Muscle of leg (tissue), 11 donors: ENCODE results near the gene MAGI2. TPM values are rescaled to one million over a fixed set of nuclear protein-coding genes. Genes with fewer than 3 reads are reported as not detected.
"Not testable (repeated sequence)": the region's sequence is repeated elsewhere in the genome, so short reads cannot be mapped to it uniquely, and the experiment has no call there.

Experiments used
- DNase-seq: peaks from one replicate; pipeline ENCODE4 v3.0.0; 2013
- H3K27ac ChIP-seq: one replicate; pipeline ENCODE4 v1.5.1; 2013; ENCODE audit warnings: mild to moderate bottlenecking, low read length, control low read depth
- H3K27me3 ChIP-seq: one replicate; pipeline ENCODE4 v1.6.1; 2013; ENCODE audit warnings: low read length; ENCODE audit not compliant: control insufficient read depth, insufficient read depth
- H3K36me3 ChIP-seq: one replicate; pipeline ENCODE4 v1.6.1; 2013; ENCODE audit warnings: low read length; ENCODE audit not compliant: control insufficient read depth, insufficient read depth
- H3K4me1 ChIP-seq: one replicate; pipeline ENCODE4 v1.6.1; 2013; ENCODE audit warnings: low read length; ENCODE audit not compliant: control insufficient read depth, insufficient read depth
- H3K4me3 ChIP-seq: one replicate; pipeline ENCODE4 v1.5.1; 2013; ENCODE audit warnings: low read length, control low read depth
- H3K9me3 ChIP-seq: replicated peaks from 2 replicates; pipeline ENCODE4 v1.6.1; 2013; ENCODE audit warnings: low read depth, low read length; ENCODE audit not compliant: control insufficient read depth
- WGBS: methylation state at CpG from one replicate; pipeline ENCODE4 v1.1.5; 2013; ENCODE audit warnings: missing lambda C conversion rate; ENCODE audit not compliant: insufficient coverage; 5-methylcytosine and 5-hydroxymethylcytosine counted together
- polyA plus RNA-seq, 8 donors: library from polyadenylated mRNA; unstranded; fragments of 120-200 nt; gene quantifications; one replicate each; pipeline versions ENCODE4 v1.2.1 to v1.2.3, GENCODE V29; 2013; ENCODE audit warnings: inconsistent platforms in 1 of 8, low replicate concordance in 1 of 8; ENCODE audit not compliant: insufficient read length in 8 of 8, insufficient read depth in 1 of 8
- total RNA-seq: library from RNA; stranded (reverse); fragments of 120-200 nt; gene quantifications from one replicate; pipeline ENCODE4 v1.2.4, GENCODE V29; 2013

The MAGI2 gene
- total and polyA plus RNA-seq, 9 donors: 3.5 to 6.3 (median 5.2) TPM

- WGBS: 82% methylated on average over 2 of the region's 5 CpGs
- no peak overlapping the region for H3K4me3 ChIP-seq
Observed at GRCh38 chr7:78587443-78588044, 865.9 kb downstream of the MAGI2 start.

GRCh38 chr7:78585980-78586379 lies 867.5 kb downstream of the MAGI2 start:
- WGBS: 86% methylated on average over 3 of the region's 4 CpGs

More at GRCh38 chr7:78587443-78588044, 865.9 kb downstream of the MAGI2 start:
- Histone ChIP-seq H3K36me3 (no peaks in the 10 kb centered on the region), H3K9me3 (no peaks in the 10 kb centered on the region), H3K4me1 (no peaks in the 10 kb centered on the region), H3K27ac (no peak overlapping the region), H3K27me3 (no peaks in the 10 kb centered on the region)
- peak; percentile 18 for DNase-seq

DNA sequence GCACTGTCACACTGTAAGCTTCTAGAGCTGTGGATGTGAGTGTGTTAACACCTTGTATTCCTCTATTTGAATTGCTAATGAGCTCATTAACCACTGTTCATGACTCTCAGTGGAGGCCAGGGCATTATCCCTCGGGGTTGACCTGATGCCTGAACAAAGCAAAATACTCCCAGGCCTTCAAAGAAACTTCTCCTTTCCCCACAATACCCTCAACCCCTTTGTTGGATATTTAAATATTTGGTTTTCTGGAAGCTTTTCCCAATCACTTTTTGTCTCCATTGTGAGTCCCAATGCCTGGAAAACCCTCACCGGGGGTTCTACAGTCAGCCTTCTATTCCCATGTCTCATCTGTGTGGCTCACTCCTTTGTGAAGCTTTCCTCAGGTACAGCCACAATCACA lies 874.8 kb downstream of the MAGI2 start:
- no CpG with 5 or more reads among the region's 2 CpGs for WGBS
- H3K27ac ChIP-seq: no peak overlapping the region

More at GRCh38 chr7:78585980-78586379, 867.5 kb downstream of the MAGI2 start:
- Histone ChIP-seq H3K9me3 (no peaks in the 10 kb centered on the region), H3K36me3 (no peaks in the 10 kb centered on the region), H3K4me3 (no peak overlapping the region), H3K4me1 (no peaks in the 10 kb centered on the region), H3K27me3 (no peaks in the 10 kb centered on the region), H3K27ac (no peak overlapping the region)
- no peak for DNase-seq

GRCh38 chr7:78577174-78577952 lies 876.1 kb downstream of the MAGI2 start:
- WGBS: 70% methylated on average over 2 of the region's 7 CpGs
- not testable (repeated sequence) for H3K9me3 ChIP-seq, DNase-seq, H3K4me3 ChIP-seq, H3K4me1 ChIP-seq, H3K36me3 ChIP-seq, H3K27ac ChIP-seq, H3K27me3 ChIP-seq

More for the DNA sequence above, 874.8 kb downstream of the MAGI2 start:
- no peaks in the 10 kb centered on the region for H3K27me3 ChIP-seq
- no peak overlapping the region for H3K4me3 ChIP-seq
- no peaks in the 10 kb centered on the region for H3K4me1 ChIP-seq
- no peak for DNase-seq
- no peaks in the 10 kb centered on the region for H3K9me3 ChIP-seq
- no peaks in the 10 kb centered on the region for H3K36me3 ChIP-seq

GRCh38 chr7:78576236-78576635 lies 877.2 kb downstream of the MAGI2 start:
- H3K9me3 ChIP-seq: no peaks in the 10 kb centered on the region

GRCh38 chr7:78571292-78571691 lies 882.2 kb downstream of the MAGI2 start:
- H3K27ac ChIP-seq: no peak overlapping the region
- no peak overlapping the region for H3K4me3 ChIP-seq
- no CpG with 5 or more reads among the region's 1 CpG for WGBS
- no peak for DNase-seq
- no peaks in the 10 kb centered on the region for H3K4me1 ChIP-seq
- no peaks in the 10 kb centered on the region for H3K36me3 ChIP-seq
- H3K9me3 ChIP-seq: no peaks in the 10 kb centered on the region
- H3K27me3 ChIP-seq: no peaks in the 10 kb centered on the region

More at GRCh38 chr7:78576236-78576635, 877.2 kb downstream of the MAGI2 start:
- Histone ChIP-seq H3K4me1 (no peaks in the 10 kb centered on the region), H3K4me3 (no peak overlapping the region), H3K27me3 (no peaks in the 10 kb centered on the region), H3K27ac (no peak overlapping the region), H3K36me3 (no peaks in the 10 kb centered on the region)
- DNase-seq: no peak

DNA sequence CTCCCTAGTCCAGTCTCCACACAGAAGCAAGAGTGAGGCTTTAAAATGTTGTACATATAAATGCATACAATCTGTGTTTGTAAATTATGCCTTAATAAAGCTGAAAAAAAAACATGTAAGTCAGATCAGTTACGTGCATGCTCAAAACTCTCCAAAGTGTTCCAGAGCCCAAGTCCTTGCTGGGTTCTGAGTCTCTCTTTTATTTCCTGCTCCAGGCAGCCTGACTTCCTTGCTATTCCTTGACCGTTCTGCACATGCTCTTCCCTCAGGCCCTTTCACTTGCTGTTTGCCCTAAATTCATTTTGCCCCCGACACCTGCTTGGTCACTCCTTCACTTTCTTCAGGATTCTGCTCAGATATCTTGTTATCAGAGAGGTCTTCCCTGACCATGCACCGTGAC lies 884.8 kb downstream of the MAGI2 start:
- Histone ChIP-seq H3K4me3 (no peak overlapping the region), H3K27me3 (no peaks in the 10 kb centered on the region), H3K36me3 (no peaks in the 10 kb centered on the region), H3K4me1 (no peaks in the 10 kb centered on the region), H3K9me3 (no peaks in the 10 kb centered on the region), H3K27ac (no peak overlapping the region)
- no peak for DNase-seq
- WGBS: 94% methylated on average over 4 of the region's 4 CpGs

DNA sequence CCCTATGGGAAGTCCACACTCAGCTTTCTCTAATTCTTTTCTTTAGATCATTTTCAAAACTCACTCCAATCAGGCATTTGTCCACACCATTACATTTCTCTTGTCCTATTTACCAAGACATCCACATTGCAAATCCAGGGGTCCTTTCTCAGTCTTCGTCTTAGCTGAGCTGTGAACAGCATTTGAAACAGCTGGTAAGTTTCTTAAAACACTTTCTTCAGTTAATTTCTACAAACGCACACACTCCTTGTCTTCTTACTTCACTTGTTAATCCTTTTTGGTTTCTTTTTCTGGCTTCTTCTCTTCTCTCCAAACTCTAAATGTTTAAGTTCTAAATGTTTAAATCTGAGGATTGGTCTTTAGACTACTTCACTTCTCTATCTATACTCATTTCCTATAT lies 885.6 kb downstream of the MAGI2 start:
- H3K4me1 ChIP-seq: no peaks in the 10 kb centered on the region
- H3K27me3 ChIP-seq: no peaks in the 10 kb centered on the region
- no peaks in the 10 kb centered on the region for H3K9me3 ChIP-seq
- no peak overlapping the region for H3K27ac ChIP-seq
- no peak for DNase-seq
- no peak overlapping the region for H3K4me3 ChIP-seq
- whole genome bisulfite sequencing: 100% methylated on average over 1 of the region's 2 CpGs
- H3K36me3 ChIP-seq: no peaks in the 10 kb centered on the region

GRCh38 chr7:78565784-78566183 lies 887.7 kb downstream of the MAGI2 start:
- DNase-seq: no peak
- no peak overlapping the region for H3K27ac ChIP-seq
- H3K4me3 ChIP-seq: no peak overlapping the region
- 68% methylated on average over 5 of the region's 5 CpGs for WGBS
- H3K9me3 ChIP-seq: no peaks in the 10 kb centered on the region
- no peaks in the 10 kb centered on the region for H3K27me3 ChIP-seq
- H3K36me3 ChIP-seq: no peaks in the 10 kb centered on the region
- no peaks in the 10 kb centered on the region for H3K4me1 ChIP-seq

GRCh38 chr7:78563191-78563590 lies 890.3 kb downstream of the MAGI2 start:
- no peak overlapping the region for H3K27ac ChIP-seq
- no peaks in the 10 kb centered on the region for H3K36me3 ChIP-seq
- H3K4me1 ChIP-seq: no peaks in the 10 kb centered on the region
- H3K4me3 ChIP-seq: no peak overlapping the region
- H3K9me3 ChIP-seq: no peaks in the 10 kb centered on the region
- H3K27me3 ChIP-seq: no peaks in the 10 kb centered on the region
- no peak for DNase-seq
- 26% methylated on average over 5 of the region's 5 CpGs for WGBS
